Activated CD4-positive, alpha-beta memory T cell treated with anti-CD3 and anti-CD28 coated beads for 36 hours (primary cell): Measurements from ENCODE around the gene SEZ6L2. TPM values are rescaled to one million over a fixed set of nuclear protein-coding genes. Genes with fewer than 3 reads are reported as not detected.
A peak's percentile ranks its signal among the peaks of the same experiment; 100 is the strongest.
"Not testable (repeated sequence)": the region's sequence is repeated elsewhere in the genome, so short reads cannot be mapped to it uniquely, and the experiment has no call there.

ENCODE experiments used
- CTCF ChIA-PET: fragments of 350-600 bp; sonication (Branson Sonifier 250); formaldehyde crosslinking; loops from one replicate; lab custom pipeline; 2021; ENCODE audit warnings: antibody characterized with exemption, inconsistent platforms; lab: Charles Lee
- POLR2A ChIA-PET: fragments of 350-600 bp; sonication (Branson Sonifier 250); formaldehyde crosslinking; loops from one replicate; lab custom pipeline; 2021; ENCODE audit warnings: antibody characterized with exemption; lab: Charles Lee
- DNase-seq: peaks from one replicate; pipeline ENCODE4 v3.0.0-alpha.2; 2020
- H3K27ac Mint-ChIP-seq: one replicate; pipeline ENCODE4 v1.8.0; 2021; ENCODE audit warnings: mixed read lengths
- H3K27me3 Mint-ChIP-seq: one replicate; pipeline ENCODE4 v1.8.0; 2021; ENCODE audit warnings: mixed read lengths
- H3K36me3 Mint-ChIP-seq: one replicate; pipeline ENCODE4 v1.8.0; 2021; ENCODE audit warnings: mixed read lengths
- H3K4me1 Mint-ChIP-seq: one replicate; pipeline ENCODE4 v1.8.0; 2021; ENCODE audit warnings: low read depth, mixed read lengths
- H3K4me3 Mint-ChIP-seq: one replicate; pipeline ENCODE4 v1.8.0; 2021; ENCODE audit warnings: mild to moderate bottlenecking, mixed read lengths
- H3K9me3 Mint-ChIP-seq: one replicate; pipeline ENCODE4 v1.8.0; 2021; ENCODE audit warnings: mixed read lengths
- intact Hi-C: fragments of 100-400 bp; cut with micrococcal nuclease; formaldehyde crosslinking; loops from one replicate; pipeline ENCODE4 v1.15.1; 2023
- total RNA-seq, 2 experiments: library from RNA; stranded (reverse); gene quantifications; one replicate each; pipeline ENCODE4 v1.2.3, GENCODE V29; 2021

The SEZ6L2 gene
- total RNA-seq, 2 experiments from 2014 or later = 0.38 to 0.58 TPM

DNA sequence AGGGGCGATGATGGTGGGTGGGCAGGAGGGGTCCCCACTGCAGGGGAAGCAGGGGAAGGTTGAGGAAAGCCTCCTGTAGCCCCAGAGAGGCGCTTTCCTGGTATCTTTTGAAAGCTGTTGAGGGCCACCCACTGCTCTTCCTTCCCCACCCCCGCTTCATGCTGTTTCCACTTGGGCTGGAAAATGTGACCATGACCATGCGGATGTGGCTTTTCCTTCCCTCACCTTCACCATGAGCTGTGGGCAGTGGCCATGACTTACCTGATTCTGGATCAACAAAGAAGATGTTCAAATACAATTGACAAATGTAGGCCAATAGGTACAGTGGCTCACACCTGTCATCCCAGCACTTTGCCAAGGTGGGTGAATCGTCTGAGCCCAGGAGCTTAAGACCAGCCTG is 65.3 kb downstream of the SEZ6L2 start:
- H3K4me3 Mint-ChIP-seq = no peak overlapping the region
- DNase-seq = peak; percentile 60
- intact Hi-C loops = no loop called here
- no peaks in the 10 kb centered on the region for H3K27me3 Mint-ChIP-seq
- no peaks in the 10 kb centered on the region for H3K9me3 Mint-ChIP-seq
- H3K27ac Mint-ChIP-seq = peak overlapping the region; percentile 18
- ChIA-PET POLR2A (interaction anchor here (1.6 kb wide), 1 partner anchor 14 kb away, joined by 3 read pairs; the partner anchor contains the start of gene MVP), CTCF (interaction anchor here (2.8 kb wide), 1 partner anchor 14 kb away, joined by 18 read pairs; no protein-coding TSS in a partner anchor)
- peaks cover 41% of the 10 kb centered on the region for H3K36me3 Mint-ChIP-seq
- peaks cover 22% of the 10 kb centered on the region for H3K4me1 Mint-ChIP-seq

- H3K27me3 Mint-ChIP-seq, H3K4me3 Mint-ChIP-seq, H3K9me3 Mint-ChIP-seq, intact Hi-C loops, H3K27ac Mint-ChIP-seq, DNase-seq: not testable (repeated sequence)
- peaks cover 41% of the 10 kb centered on the region for H3K36me3 Mint-ChIP-seq
- ChIA-PET CTCF (interaction anchor here (0.6 to 2.8 kb wide), 2 partner anchors 15 to 17 kb away, joined by 3 to 18 read pairs; no protein-coding TSS in a partner anchor), POLR2A (interaction anchor here (0.6 kb wide), 1 partner anchor 33 kb away, joined by 4 read pairs; no protein-coding TSS in a partner anchor)
- H3K4me1 Mint-ChIP-seq = peaks cover 27% of the 10 kb centered on the region
Measured at GRCh38 chr16:29833219-29833618, 66.1 kb downstream of the SEZ6L2 start.

DNA sequence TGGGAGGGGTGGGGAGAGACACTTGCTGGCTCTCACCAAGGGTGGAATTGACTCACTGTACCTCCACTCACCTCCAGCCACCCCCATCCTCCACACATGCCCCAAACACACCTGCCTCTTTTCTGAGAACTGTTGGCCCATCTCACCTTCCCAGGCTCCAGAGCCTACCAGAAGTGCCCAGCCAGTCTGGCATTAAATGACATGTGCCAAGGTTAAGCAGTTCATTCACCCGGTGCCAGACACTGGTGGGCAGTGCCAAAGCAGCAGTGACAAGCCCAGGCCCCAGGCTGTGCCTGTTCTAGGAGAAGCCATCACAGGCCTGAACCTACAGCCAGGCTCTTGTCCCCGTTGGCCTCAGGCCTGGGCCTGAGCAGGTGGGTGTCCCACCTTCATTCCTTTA is 67.9 kb downstream of the SEZ6L2 start:
- Mint-ChIP-seq H3K4me1 (peaks cover 42% of the 10 kb centered on the region), H3K27me3 (no peaks in the 10 kb centered on the region), H3K36me3 (peaks cover 30% of the 10 kb centered on the region), H3K4me3 (no peak overlapping the region), H3K9me3 (no peaks in the 10 kb centered on the region), H3K27ac (no peak overlapping the region)
- ChIA-PET CTCF (no interaction called here), POLR2A (no interaction called here)
- intact Hi-C loops = no loop called here
- DNase-seq = no peak

GRCh38 chr16:29830774-29831173 is 68.6 kb downstream of the SEZ6L2 start:
- intact Hi-C loops = no loop called here
- CTCF ChIA-PET = no interaction called here
- POLR2A ChIA-PET = no interaction called here
- Mint-ChIP-seq H3K9me3 (no peaks in the 10 kb centered on the region), H3K4me3 (no peak overlapping the region), H3K4me1 (peaks cover 49% of the 10 kb centered on the region), H3K27me3 (no peaks in the 10 kb centered on the region), H3K27ac (no peak overlapping the region), H3K36me3 (peaks cover 26% of the 10 kb centered on the region)
- DNase-seq = no peak

GRCh38 chr16:29826342-29826695 is 73.0 kb downstream of the SEZ6L2 start:
- Mint-ChIP-seq H3K27ac (peak overlapping the region; percentile 96), H3K4me1 (peaks cover 69% of the 10 kb centered on the region), H3K36me3 (peaks cover 8% of the 10 kb centered on the region), H3K27me3 (no peaks in the 10 kb centered on the region), H3K4me3 (peak overlapping the region; percentile 70), H3K9me3 (no peaks in the 10 kb centered on the region)
- DNase-seq = no peak
- CTCF ChIA-PET = interaction anchor here (0.6 to 4.6 kb wide), 9 partner anchors 8 to 359 kb away, joined by 3 to 47 read pairs (median 4); partner anchors contain the start of genes PAGR1 and PRRT2
- POLR2A ChIA-PET = interaction anchor here (0.7 to 3.1 kb wide), 8 partner anchors 9 to 308 kb away, joined by 3 to 17 read pairs (median 5); partner anchors contain the start of genes KIF22, PAGR1 and PRRT2
- intact Hi-C loops = loop anchor here (5.0 to 10.0 kb wide), 3 partner anchors 548 to 1002 kb away; partner anchors contain the start of genes ATXN2L, ITGAL, MYL11 and TBC1D10B

DNA sequence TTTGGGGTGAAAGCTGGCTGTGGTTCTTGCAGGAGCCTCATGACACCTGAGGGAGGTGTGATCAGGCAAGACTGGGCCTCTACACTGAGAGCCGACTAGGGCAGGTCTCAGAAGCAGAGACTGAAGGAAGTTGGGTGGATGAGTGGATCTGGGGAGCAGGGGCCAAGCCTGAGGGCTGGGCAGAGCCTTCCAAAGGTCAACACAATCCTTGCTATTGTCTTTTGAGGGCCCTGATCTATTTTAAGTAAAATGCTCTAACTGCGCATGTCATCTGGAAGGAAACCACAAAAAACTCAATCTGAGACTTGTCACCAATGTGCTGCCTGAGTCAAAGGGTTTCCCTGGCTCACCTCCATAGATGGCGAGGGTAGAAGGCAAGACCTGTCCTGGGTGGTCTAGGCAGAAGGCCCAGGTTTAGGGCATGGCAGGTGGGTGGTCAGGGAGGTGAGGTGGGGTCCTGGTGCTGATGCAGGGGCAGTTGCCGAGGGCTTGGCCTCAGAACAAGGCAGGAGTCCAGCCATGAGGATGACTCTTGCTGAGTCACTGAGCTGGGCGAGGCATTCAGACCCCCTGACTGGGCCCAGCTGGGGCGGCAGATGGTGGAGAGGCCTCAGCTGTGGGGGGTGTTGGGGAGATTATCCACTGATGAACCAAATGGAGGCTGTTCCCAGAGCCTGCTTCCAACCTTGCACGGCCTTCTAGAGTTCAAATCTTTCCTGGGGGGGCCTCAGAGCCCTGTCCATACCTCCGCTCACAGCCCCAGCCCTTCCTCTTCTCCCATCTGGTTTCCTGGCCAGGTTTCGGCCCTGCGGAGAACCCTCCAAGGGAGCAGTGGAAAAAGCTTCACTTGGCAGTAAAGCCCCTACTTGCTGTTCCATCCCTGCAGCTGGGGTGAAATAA is 74.0 kb downstream of the SEZ6L2 start:
- Mint-ChIP-seq H3K4me3 (peak overlapping the region; percentile 59), H3K27ac (peak overlapping the region; percentile 95), H3K4me1 (peaks cover 64% of the 10 kb centered on the region), H3K27me3 (no peaks in the 10 kb centered on the region), H3K36me3 (peaks cover 9% of the 10 kb centered on the region), H3K9me3 (no peaks in the 10 kb centered on the region)
- DNase-seq = peak; percentile 72
- ChIA-PET CTCF (interaction anchor here (0.9 to 4.6 kb wide), 5 partner anchors 9 to 207 kb away, joined by 3 to 47 read pairs (median 9); partner anchors contain the start of gene PAGR1), POLR2A (interaction anchor here (0.6 to 3.1 kb wide), 5 partner anchors 8 to 19 kb away, joined by 3 to 17 read pairs (median 5); partner anchors contain the start of genes PAGR1 and PRRT2)
- intact Hi-C loops = loop anchor here (2.0 to 10.0 kb wide), 4 partner anchors 15 to 1001 kb away; partner anchors contain the start of genes ATXN2L, ITGAL, MYL11 and TBC1D10B

DNA sequence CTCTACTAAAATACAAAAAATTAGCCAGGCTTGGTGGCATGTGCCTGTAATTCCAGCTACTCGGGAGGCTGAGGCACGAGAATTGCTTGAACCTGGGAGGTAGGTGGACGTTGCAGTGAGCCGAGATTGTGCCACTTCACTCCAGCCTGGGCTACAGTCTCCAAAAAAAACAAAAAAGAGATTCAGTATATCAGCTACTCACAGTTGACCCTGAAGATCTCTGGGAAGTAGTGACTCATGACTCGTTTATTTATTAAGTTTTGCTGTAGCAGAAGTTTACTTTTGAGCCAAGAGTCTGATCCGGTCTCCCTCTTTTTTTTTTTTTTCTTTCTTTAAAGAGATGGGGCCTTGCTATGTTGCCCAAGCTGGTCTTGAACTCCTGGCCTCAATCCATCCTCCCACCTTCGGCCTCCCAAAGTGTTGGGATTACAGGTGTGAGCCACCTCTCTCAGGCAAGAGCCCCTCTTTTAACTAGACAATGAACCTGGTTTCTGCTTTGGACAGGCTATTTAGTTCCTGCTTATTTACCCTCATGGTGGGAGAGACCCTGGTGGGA is 74.7 kb downstream of the SEZ6L2 start:
- H3K9me3 Mint-ChIP-seq = no peaks in the 10 kb centered on the region
- H3K27me3 Mint-ChIP-seq = no peaks in the 10 kb centered on the region
- POLR2A ChIA-PET = interaction anchor here (0.8 to 1.7 kb wide), 4 partner anchors 12 to 101 kb away, joined by 3 to 5 read pairs (median 4); partner anchors contain the start of genes KCTD13, KIF22 and PRRT2
- DNase-seq = no peak
- peaks cover 15% of the 10 kb centered on the region for H3K36me3 Mint-ChIP-seq
- CTCF ChIA-PET = interaction anchor here (0.6 to 4.6 kb wide), 6 partner anchors 8 to 605 kb away, joined by 3 to 47 read pairs (median 5); partner anchors contain the start of genes DCTPP1 and PAGR1
- peak overlapping the region; percentile 95 for H3K27ac Mint-ChIP-seq
- H3K4me3 Mint-ChIP-seq = peak overlapping the region; percentile 59
- peaks cover 68% of the 10 kb centered on the region for H3K4me1 Mint-ChIP-seq
- intact Hi-C loops = loop anchor here (2.0 to 10.0 kb wide), 4 partner anchors 14 to 1000 kb away; partner anchors contain the start of genes ATXN2L, ITGAL, MYL11 and TBC1D10B

DNA sequence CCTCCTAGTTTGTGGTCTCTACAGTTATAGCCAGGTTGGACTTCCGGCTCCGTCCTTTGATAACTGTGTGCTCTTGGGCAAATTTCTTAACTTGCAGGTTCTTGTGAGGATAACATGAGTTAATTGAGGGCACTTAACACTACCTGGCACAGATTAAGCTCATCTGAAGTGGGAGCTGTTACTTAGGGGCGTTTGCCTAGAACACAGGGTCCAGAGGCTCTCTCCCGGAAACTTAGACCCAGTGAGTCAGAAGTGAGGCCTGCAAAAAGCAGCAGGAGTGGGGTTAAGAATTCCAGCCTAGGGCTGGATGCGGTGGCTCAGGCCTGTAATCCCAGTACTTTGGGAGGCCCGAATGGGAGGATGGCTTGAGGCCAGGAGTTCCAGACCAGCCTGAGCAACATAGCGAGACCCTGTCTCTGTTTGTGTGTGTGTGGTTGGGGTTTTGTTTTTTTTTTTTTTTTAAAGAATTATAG is 77.7 kb downstream of the SEZ6L2 start:
- CTCF ChIA-PET = interaction anchor here (0.6 to 6.7 kb wide), 5 partner anchors 14 to 121 kb away, joined by 3 to 79 read pairs (median 27); partner anchors contain the start of genes KIF22 and MAZ
- intact Hi-C loops = loop anchor here (2.0 to 10.0 kb wide), 4 partner anchors 27 to 997 kb away; partner anchors contain the start of genes ATXN2L, MYL11 and TBC1D10B
- DNase-seq = no peak
- peak overlapping the region; percentile 98 for H3K27ac Mint-ChIP-seq
- H3K4me1 Mint-ChIP-seq = peaks cover 68% of the 10 kb centered on the region
- H3K9me3 Mint-ChIP-seq = no peaks in the 10 kb centered on the region
- peak overlapping the region; percentile 91 for H3K4me3 Mint-ChIP-seq
- H3K36me3 Mint-ChIP-seq = peaks cover 33% of the 10 kb centered on the region
- H3K27me3 Mint-ChIP-seq = no peaks in the 10 kb centered on the region
- POLR2A ChIA-PET = interaction anchor here (1.0 to 7.9 kb wide), 4 partner anchors 13 to 173 kb away, joined by 3 to 84 read pairs (median 6); partner anchors contain the start of genes HIRIP3, KIF22 and MAZ

Other genes with a start within 250 kb of the SEZ6L2 start
- 100 to 1,000 TPM; 109 to 114 TPM for gene SPN, start 236.3 kb downstream of the SEZ6L2 start, total RNA-seq
- 1 to 10 TPM; 8.7 to 9.7 TPM for gene QPRT, start 220.4 kb downstream of the SEZ6L2 start, total RNA-seq
- 10 to 100 TPM; 25.2 to 26.2 TPM for gene C16orf54, start 153.6 kb downstream of the SEZ6L2 start, total RNA-seq
- not detected for gene ZG16, start 121.3 kb downstream of the SEZ6L2 start, total RNA-seq
- 100 to 1,000 TPM; 174 to 180 TPM for gene KIF22, start 108.8 kb downstream of the SEZ6L2 start, total RNA-seq
- 100 to 1,000 TPM; 227 to 242 TPM for gene MAZ, start 93.0 kb downstream of the SEZ6L2 start, total RNA-seq
- gene PRRT2, start 87.4 kb downstream of the SEZ6L2 start, total RNA-seq = 1 to 10 TPM in 1 of 2 experiments, under 1 TPM in 1; 1.00 to 2.6 TPM
- gene PAGR1, start 83.4 kb downstream of the SEZ6L2 start, total RNA-seq = 10 to 100 TPM; 21.9 to 24.0 TPM
- gene MVP, start 79.1 kb downstream of the SEZ6L2 start, total RNA-seq = 100 to 1,000 TPM; 149 to 156 TPM
- 10 to 100 TPM; 39.5 to 43.9 TPM for gene CDIPT, start 36.3 kb downstream of the SEZ6L2 start, total RNA-seq
- 1 to 10 TPM; 1.6 to 1.9 TPM for gene ASPHD1, start 938 bp upstream of the SEZ6L2 start, total RNA-seq
- gene KCTD13, start 26.7 kb upstream of the SEZ6L2 start, total RNA-seq = 10 to 100 TPM; 36.6 to 37.9 TPM
- 10 to 100 TPM; 57.1 to 64.8 TPM for gene TMEM219, start 62.5 kb upstream of the SEZ6L2 start, total RNA-seq
- 10 to 100 TPM; 27.2 to 28.2 TPM for gene TAOK2, start 74.3 kb upstream of the SEZ6L2 start, total RNA-seq
- 10 to 100 TPM; 40.5 to 40.6 TPM for gene HIRIP3, start 96.1 kb upstream of the SEZ6L2 start, total RNA-seq
- 10 to 100 TPM; 84.1 to 94.0 TPM for gene INO80E, start 96.7 kb upstream of the SEZ6L2 start, total RNA-seq
- under 1 TPM; 0.33 to 0.34 TPM for gene DOC2A, start 111.5 kb upstream of the SEZ6L2 start, total RNA-seq
- not detected for gene C16orf92, start 123.6 kb upstream of the SEZ6L2 start, total RNA-seq
- gene TLCD3B, start 131.7 kb upstream of the SEZ6L2 start, total RNA-seq = 1 to 10 TPM; 5.0 TPM
- 1,000 to 10,000 TPM; 1,724 to 1,734 TPM for gene ALDOA, start 166.2 kb upstream of the SEZ6L2 start, total RNA-seq
- 100 to 1,000 TPM; 121 to 133 TPM for gene PPP4C, start 176.4 kb upstream of the SEZ6L2 start, total RNA-seq
- 1 to 10 TPM; 2.3 to 2.9 TPM for gene TBX6, start 192.4 kb upstream of the SEZ6L2 start, total RNA-seq
- gene YPEL3, start 196.7 kb upstream of the SEZ6L2 start, total RNA-seq = 10 to 100 TPM; 32.5 to 36.9 TPM
- 1 to 10 TPM; 5.3 to 9.9 TPM for gene GDPD3, start 214.0 kb upstream of the SEZ6L2 start, total RNA-seq
- gene MAPK3, start 223.7 kb upstream of the SEZ6L2 start, total RNA-seq = 10 to 100 TPM; 85.5 to 93.1 TPM